ENCODE results near the gene MECP2. TPM values are rescaled to one million over a fixed set of nuclear protein-coding genes. Genes with fewer than 3 reads are reported as not detected.
A peak's percentile ranks its signal among the peaks of the same experiment; 100 is the strongest.

The MECP2 gene
- total and polyA plus RNA-seq, 8 donors = 10.7 to 47.9 (median 18.4) TPM

GRCh38 chrX:154059729-154060245 lies 37.7 kb downstream of the MECP2 start:
- intact Hi-C loops (cut with DNase I; ENCODE audit: low total_unique reads) = no loop called here

GRCh38 chrX:154059231-154059630 lies 38.3 kb downstream of the MECP2 start:
- Histone ChIP-seq H3K4me1 (peaks cover 16 to 80% (median 57%) of the 10 kb centered on the region in 4 donors), H3K27ac (peak overlapping the region in 1 of 5 donors; percentile 35), H3K27me3 (peaks cover 0 to 7% (median 0%) of the 10 kb centered on the region in 3 donors), H3K36me3 (peaks cover 0 to 7% (median 0%) of the 10 kb centered on the region in 4 donors), H3K4me3 (no peak overlapping the region), H3K9me3 (no peaks in the 10 kb centered on the region)
- 0 to 24% (median 20%) methylated on average over 1 of the region's 1 CpG for WGBS, 5 donors
- TF ChIP-seq POLR2AphosphoS5 (IDR thresholded peaks at IDR 0.05) (no peak), CTCF (IDR thresholded peaks at IDR 0.05) (no peak), EP300 (IDR thresholded peaks at IDR 0.05) (no peak), POLR2A (IDR thresholded peaks at IDR 0.05) (no peak)
- intact Hi-C loops (cut with DNase I; ENCODE audit: low total_unique reads) = no loop called here
- no peak for DNase-seq

More at GRCh38 chrX:154059729-154060245, 37.7 kb downstream of the MECP2 start:
- peaks cover 0 to 7% (median 0%) of the 10 kb centered on the region in 4 donors for H3K36me3 ChIP-seq
- no peak overlapping the region for H3K4me3 ChIP-seq
- no peak for DNase-seq
- no peaks in the 10 kb centered on the region for H3K9me3 ChIP-seq
- TF ChIP-seq EP300 (IDR thresholded peaks at IDR 0.05) (no peak), POLR2AphosphoS5 (IDR thresholded peaks at IDR 0.05) (no peak), CTCF (IDR thresholded peaks at IDR 0.05) (no peak), POLR2A (IDR thresholded peaks at IDR 0.05) (no peak)
- H3K27ac ChIP-seq = peak overlapping the region in 1 of 5 donors; percentile 35
- WGBS, 5 donors = 28 to 56% (median 50%) methylated on average over 5 of the region's 5 CpGs
- H3K4me1 ChIP-seq = peaks cover 16 to 85% (median 60%) of the 10 kb centered on the region in 4 donors
- peaks cover 0 to 7% (median 0%) of the 10 kb centered on the region in 3 donors for H3K27me3 ChIP-seq

- no peak for TF ChIP-seq CTCF (IDR thresholded peaks at IDR 0.05)
- TF ChIP-seq POLR2AphosphoS5 (IDR thresholded peaks at IDR 0.05) = no peak
- no peak for TF ChIP-seq EP300 (IDR thresholded peaks at IDR 0.05)
- no peak for TF ChIP-seq POLR2A (IDR thresholded peaks at IDR 0.05)
- no peak for DNase-seq
- no peak overlapping the region for H3K27ac ChIP-seq
- H3K27me3 ChIP-seq = peaks cover 0 to 7% (median 0%) of the 10 kb centered on the region in 3 donors
- WGBS, 5 donors = 80 to 88% (median 84%) methylated on average over 9 to 11 of the region's 11 CpGs
- no peaks in the 10 kb centered on the region for H3K9me3 ChIP-seq
- peaks cover 16 to 71% (median 49%) of the 10 kb centered on the region in 4 donors for H3K4me1 ChIP-seq
- intact Hi-C loops (cut with DNase I; ENCODE audit: low total_unique reads) = no loop called here
- no peak overlapping the region for H3K4me3 ChIP-seq
- H3K36me3 ChIP-seq = peaks cover 0 to 7% (median 0%) of the 10 kb centered on the region in 4 donors
Observed at GRCh38 chrX:154058214-154058997, 39.1 kb downstream of the MECP2 start.

GRCh38 chrX:154057791-154058190 lies 39.7 kb downstream of the MECP2 start:
- Histone ChIP-seq H3K9me3 (no peaks in the 10 kb centered on the region), H3K36me3 (peaks cover 0 to 7% (median 0%) of the 10 kb centered on the region in 4 donors), H3K4me3 (no peak overlapping the region), H3K27me3 (peaks cover 0 to 7% (median 0%) of the 10 kb centered on the region in 3 donors), H3K27ac (no peak overlapping the region), H3K4me1 (peaks cover 16 to 65% (median 48%) of the 10 kb centered on the region in 4 donors)
- intact Hi-C loops (cut with DNase I; ENCODE audit: low total_unique reads) = no loop called here
- no peak for TF ChIP-seq POLR2A (IDR thresholded peaks at IDR 0.05)
- no peak for TF ChIP-seq POLR2AphosphoS5 (IDR thresholded peaks at IDR 0.05)
- TF ChIP-seq EP300 (IDR thresholded peaks at IDR 0.05) = no peak
- TF ChIP-seq CTCF (IDR thresholded peaks at IDR 0.05) = no peak
- no peak for DNase-seq
- 80 to 100% (median 95%) methylated on average over 1 of the region's 1 CpG; no CpG with 5 or more reads in 1 of the 5 donors for WGBS, 5 donors
